ENCODE data around the gene BTBD8.

BTBD8 gene

DNA sequence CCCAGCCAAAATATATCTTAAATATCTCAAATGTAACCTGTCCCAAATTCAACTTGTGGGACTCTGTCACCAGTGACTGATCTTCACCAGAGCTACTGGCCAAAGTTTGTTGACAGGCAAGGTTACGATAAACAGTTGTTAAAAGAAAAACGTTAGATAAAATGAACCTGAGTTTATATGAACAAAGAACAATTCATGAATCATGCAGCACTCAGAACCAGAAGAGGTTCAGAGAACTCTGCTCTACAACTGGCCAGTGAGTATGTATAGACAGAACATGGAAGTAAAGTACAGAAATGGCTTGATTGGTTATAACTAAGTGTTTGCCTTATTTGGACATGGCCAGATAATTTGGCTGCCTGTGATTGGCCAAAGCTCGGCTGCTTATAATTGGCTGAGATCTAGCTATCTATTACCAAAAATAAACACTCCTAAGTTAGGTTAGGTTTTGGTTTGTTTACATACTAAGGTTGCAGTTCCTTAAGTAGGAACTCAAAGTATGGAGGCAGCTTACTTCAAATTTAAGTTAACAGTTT is 25.5 kb downstream of the BTBD8 start:
- Histone ChIP-seq H3K79me2 (ENCODE audit: insufficient read depth, low read length) (no peaks in the 10 kb centered on the region), H3F3A (ENCODE audit: low read depth) (no peaks in the 10 kb centered on the region), H4K20me1 (ENCODE audit: insufficient read depth, low read length, poor library complexity, severe bottlenecking) (no peaks in the 10 kb centered on the region), H3K9me2 (replicated peaks; ENCODE audit: low read depth, low read length) (no peaks in the 10 kb centered on the region), H2AFZ (ENCODE audit: low read length) (no peak overlapping the region), H3K9me3 (ENCODE audit: insufficient read depth, low read depth, low read length) (no peaks in the 10 kb centered on the region), H3K27me3 (ENCODE audit: insufficient read depth, low read length, poor library complexity, severe bottlenecking) (no peaks in the 10 kb centered on the region), H3K4me1 (ENCODE audit: insufficient read depth, low read length, poor library complexity, severe bottlenecking) (no peaks in the 10 kb centered on the region), H3K9ac (ENCODE audit: low read depth, low read length, poor library complexity, severe bottlenecking) (no peak overlapping the region), H3K4me2 (ENCODE audit: low read depth, low read length, poor library complexity, severe bottlenecking) (no peak overlapping the region), H3K36me3 (ENCODE audit: insufficient read depth, low read length) (no peaks in the 10 kb centered on the region; the same call in 1 of the 2 replicates), H3K4me3 (ENCODE audit: low read length, poor library complexity, severe bottlenecking) (no peak overlapping the region)
- TF ChIP-seq CTCF (conservative IDR thresholded peaks at IDR 0.05; ENCODE audit: low read length) (no peak), EZH2phosphoT487 (IDR thresholded peaks at IDR 0.05; ENCODE audit: borderline replicate concordance) (no peak)

DNA sequence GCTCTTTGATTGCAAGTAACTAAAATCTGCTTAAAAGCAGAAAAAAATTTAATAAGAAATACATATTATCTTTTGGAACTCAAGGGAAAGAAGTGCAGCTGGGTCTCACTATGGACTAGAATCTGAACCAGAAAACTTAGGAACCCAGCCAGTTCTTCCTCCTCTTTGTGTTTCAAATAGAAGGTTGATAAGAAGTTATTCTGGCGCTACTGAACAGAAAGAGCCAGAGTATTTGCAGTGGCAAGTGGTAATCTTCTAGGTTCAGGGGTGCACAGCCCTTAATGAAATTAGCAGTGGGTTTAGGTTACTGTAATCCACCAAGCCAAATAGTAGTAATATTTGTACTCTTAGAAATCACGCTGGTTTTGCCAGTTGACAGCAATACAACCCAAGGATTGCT is 28.5 kb downstream of the BTBD8 start:
- no peaks in the 10 kb centered on the region for H3K9me3 ChIP-seq (ENCODE audit: insufficient read depth, low read depth, low read length)
- no peak overlapping the region for H2AFZ ChIP-seq (ENCODE audit: low read length)
- H3F3A ChIP-seq (ENCODE audit: low read depth), result no peaks in the 10 kb centered on the region
- H3K79me2 ChIP-seq (ENCODE audit: insufficient read depth, low read length), result no peaks in the 10 kb centered on the region
- no peak overlapping the region for H3K4me2 ChIP-seq (ENCODE audit: low read depth, low read length, poor library complexity, severe bottlenecking)
- no peaks in the 10 kb centered on the region for H3K27me3 ChIP-seq (ENCODE audit: insufficient read depth, low read length, poor library complexity, severe bottlenecking)
- H3K9ac ChIP-seq (ENCODE audit: low read depth, low read length, poor library complexity, severe bottlenecking), result no peak overlapping the region
- H3K4me1 ChIP-seq (ENCODE audit: insufficient read depth, low read length, poor library complexity, severe bottlenecking), result no peaks in the 10 kb centered on the region
- H3K9me2 ChIP-seq (replicated peaks; ENCODE audit: low read depth, low read length), result no peaks in the 10 kb centered on the region
- no peak overlapping the region for H3K4me3 ChIP-seq (ENCODE audit: low read length, poor library complexity, severe bottlenecking)
- no peak for TF ChIP-seq CTCF (conservative IDR thresholded peaks at IDR 0.05; ENCODE audit: low read length)
- no peak for TF ChIP-seq EZH2phosphoT487 (IDR thresholded peaks at IDR 0.05; ENCODE audit: borderline replicate concordance)
- no peaks in the 10 kb centered on the region; the same call in 1 of the 2 replicates for H3K36me3 ChIP-seq (ENCODE audit: insufficient read depth, low read length)
- no peaks in the 10 kb centered on the region for H4K20me1 ChIP-seq (ENCODE audit: insufficient read depth, low read length, poor library complexity, severe bottlenecking)

DNA sequence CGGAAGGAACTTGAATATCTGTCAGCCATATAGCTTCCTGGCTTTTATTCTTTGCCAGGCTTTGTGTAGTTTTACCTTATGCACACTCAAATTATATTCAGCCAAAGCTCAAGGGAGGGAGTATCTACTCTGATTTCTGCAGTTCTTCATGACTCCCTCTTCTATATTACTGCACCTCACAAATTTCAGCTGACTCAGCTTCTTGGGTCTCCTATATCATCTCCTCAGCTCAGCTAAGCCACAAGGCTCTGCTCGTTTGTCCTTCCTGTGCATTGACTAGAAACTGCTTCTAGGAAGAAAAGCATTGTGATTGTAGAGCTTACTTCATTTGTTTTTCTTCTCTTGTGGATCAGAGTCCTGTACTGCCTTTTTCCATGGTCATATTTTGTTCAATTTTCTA is 37.4 kb downstream of the BTBD8 start:
- H3K9me3 ChIP-seq (ENCODE audit: insufficient read depth, low read depth, low read length), result no peaks in the 10 kb centered on the region
- no peaks in the 10 kb centered on the region for H3K27me3 ChIP-seq (ENCODE audit: insufficient read depth, low read length, poor library complexity, severe bottlenecking)
- H2AFZ ChIP-seq (ENCODE audit: low read length), result 0 out of 2 replicates have a peak overlapping the region, but pooled peaks have one; percentile 9
- H3K4me2 ChIP-seq (ENCODE audit: low read depth, low read length, poor library complexity, severe bottlenecking), result peak overlapping the region; percentile 63
- H3K36me3 ChIP-seq (ENCODE audit: insufficient read depth, low read length), result no peaks in the 10 kb centered on the region
- no peaks in the 10 kb centered on the region for H3K9me2 ChIP-seq (replicated peaks; ENCODE audit: low read depth, low read length)
- H3K4me3 ChIP-seq (ENCODE audit: low read length, poor library complexity, severe bottlenecking), result peak overlapping the region; percentile 18
- peaks cover 5% of the 10 kb centered on the region; the same call in 1 of the 2 replicates for H3F3A ChIP-seq (ENCODE audit: low read depth)
- peaks cover 18% of the 10 kb centered on the region for H3K4me1 ChIP-seq (ENCODE audit: insufficient read depth, low read length, poor library complexity, severe bottlenecking)
- H4K20me1 ChIP-seq (ENCODE audit: insufficient read depth, low read length, poor library complexity, severe bottlenecking), result no peaks in the 10 kb centered on the region
- H3K79me2 ChIP-seq (ENCODE audit: insufficient read depth, low read length), result no peaks in the 10 kb centered on the region
- TF ChIP-seq EZH2phosphoT487 (IDR thresholded peaks at IDR 0.05; ENCODE audit: borderline replicate concordance) (no peak), CTCF (conservative IDR thresholded peaks at IDR 0.05; ENCODE audit: low read length) (no peak)
- H3K9ac ChIP-seq (ENCODE audit: low read depth, low read length, poor library complexity, severe bottlenecking), result peak overlapping the region; percentile 24

Data from Loucy (cell line).